ENCODE measurements around the gene CCDC85C. TPM values are rescaled to one million over a fixed set of nuclear protein-coding genes. Genes with fewer than 3 reads are reported as not detected.

The CCDC85C gene
- total and polyA plus RNA-seq, 10 of the 15 experiments (the other 5 are each of a cell fraction or from before 2014, with no cell fraction given) = 0.03 to 3.6 (median 1.1) TPM

GRCh38 chr14:99548255-99548654, 55.8 kb downstream of the CCDC85C start (continued):
- no peak for TF ChIP-seq USF2 (IDR thresholded peaks at IDR 0.05; ENCODE audit: borderline replicate concordance, low read depth, low read length)
- TF ChIP-seq RCOR1 (conservative IDR thresholded peaks at IDR 0.05; ENCODE audit: low read depth, low read length) = no peak
- TF ChIP-seq FOXM1 (IDR thresholded peaks at IDR 0.05; ENCODE audit: low read depth, low read length) = no peak
- no peak for TF ChIP-seq SMAD5 (IDR thresholded peaks at IDR 0.05; ENCODE audit: low read depth)
- no peak for TF ChIP-seq PBX3 (IDR thresholded peaks at IDR 0.05; ENCODE audit: insufficient replicate concordance, low read depth, low read length)

GRCh38 chr14:99546234-99546879, 57.6 kb downstream of the CCDC85C start:
- ChIA-PET POLR2A (no interaction called here), SMC1A (ENCODE audit: uncharacterized antibody, unreplicated experiment) (no interaction called here), RAD21 (ENCODE audit: unreplicated experiment) (no interaction called here), CTCF (no interaction called here)
- in situ Hi-C loops (cut with MboI) = no loop called here
- H3K4me2 ChIP-seq (ENCODE audit: control insufficient read depth, insufficient read depth) = no peak overlapping the region
- ATAC-seq (no peak), DNase-seq (ENCODE audit: low read depth, low spot score) (no peak), FAIRE-seq (no peak)
- 52% methylated on average over 13 of the region's 13 CpGs for WGBS (ENCODE audit: insufficient coverage, insufficient replicate concordance, low lambda C conversion rate, missing lambda C conversion rate)
- no peak overlapping the region for H2AFZ ChIP-seq (ENCODE audit: control insufficient read depth, low read depth, low read length)
- 0 out of 2 replicates have a peak, but pooled peaks cover 2% of the 10 kb centered on the region for H3K4me1 ChIP-seq (ENCODE audit: control insufficient read depth, insufficient read depth, low read length)
- H3K36me3 ChIP-seq (ENCODE audit: control insufficient read depth in 2 of 2, insufficient read depth in 2 of 2, low read length in 1 of 2) = no peaks in the 10 kb centered on the region
- no peaks in the 10 kb centered on the region for H3K9me3 ChIP-seq (replicated peaks; ENCODE audit: control insufficient read depth, insufficient read depth, low read length)
- no peak overlapping the region for H3K4me3 ChIP-seq
- no peaks in the 10 kb centered on the region for H3K79me2 ChIP-seq (ENCODE audit: control insufficient read depth, insufficient read depth, low read length)
- intact Hi-C loops (cut with micrococcal nuclease; ENCODE audit: unreplicated experiment) = no loop called here
- no peak overlapping the region for H3K9ac ChIP-seq (ENCODE audit: control insufficient read depth, insufficient read depth, low read length)
- no peaks in the 10 kb centered on the region for H4K20me1 ChIP-seq (ENCODE audit: control insufficient read depth, insufficient read depth)
- no TSS peak for BruUV-seq (replicated peaks)
- H3K27me3 ChIP-seq (replicated peaks in 1 of 2; ENCODE audit: control insufficient read depth in 2 of 2, insufficient read depth in 2 of 2, low read length in 1 of 2) = no peaks in the 10 kb centered on the region
- no peak for TF ChIP-seq RCOR1 (conservative IDR thresholded peaks at IDR 0.05; ENCODE audit: low read depth, low read length)
- TF ChIP-seq MLLT1 (IDR thresholded peaks at IDR 0.05) = no peak
- no peak for TF ChIP-seq TBL1XR1 (IDR thresholded peaks at IDR 0.05; ENCODE audit: low read depth, low read length)
- TF ChIP-seq KLF5 (IDR thresholded peaks at IDR 0.05; ENCODE audit: partially characterized antibody) = no peak
- TF ChIP-seq ZSCAN29 (IDR thresholded peaks at IDR 0.05) = no peak
- TF ChIP-seq GABPA (IDR thresholded peaks at IDR 0.05; ENCODE audit: low read depth) = no peak
- no peak for TF ChIP-seq JUNB (IDR thresholded peaks at IDR 0.05)
- TF ChIP-seq IRF5 (IDR thresholded peaks at IDR 0.05; ENCODE audit: borderline replicate concordance) = no peak
- TF ChIP-seq MXI1 (IDR thresholded peaks at IDR 0.05; ENCODE audit: low read depth, low read length) = no peak
- no peak for TF ChIP-seq NBN (IDR thresholded peaks at IDR 0.05)
- no peak for TF ChIP-seq USF2 (IDR thresholded peaks at IDR 0.05; ENCODE audit: borderline replicate concordance, low read depth, low read length)
- no peak for TF ChIP-seq ZZZ3 (IDR thresholded peaks at IDR 0.05; ENCODE audit: control insufficient read depth, insufficient read length, low read depth)
- H3K27ac ChIP-seq (ENCODE audit: control insufficient read depth, insufficient read depth) = no peak overlapping the region

Measured in GM12878 (cell line).